ENCODE data around the gene TMEM201.

Gene TMEM201

GRCh38 chr1:9580942-9581341 lies 7.8 kb upstream of the TMEM201 start:
- DNase-seq (ENCODE audit: low spot score): no peak

GRCh38 chr1:9586147-9586766 lies 2.5 kb upstream of the TMEM201 start:
- DNase-seq (ENCODE audit: low spot score): no peak

- no peak for DNase-seq (ENCODE audit: low spot score)
Observed at GRCh38 chr1:9589144-9589718, 520 bp downstream of the TMEM201 start.

- no peak for DNase-seq (ENCODE audit: low spot score)
Observed at GRCh38 chr1:9589719-9590157, 1.0 kb downstream of the TMEM201 start.

GRCh38 chr1:9590201-9590600 lies 1.5 kb downstream of the TMEM201 start:
- DNase-seq (ENCODE audit: low spot score): no peak

GRCh38 chr1:9590945-9591668 lies 2.4 kb downstream of the TMEM201 start:
- DNase-seq (ENCODE audit: low spot score): no peak

GRCh38 chr1:9591669-9592509 lies 3.2 kb downstream of the TMEM201 start:
- DNase-seq (ENCODE audit: low spot score): no peak

- DNase-seq (ENCODE audit: low spot score): no peak
Observed at GRCh38 chr1:9592510-9593075, 3.9 kb downstream of the TMEM201 start.

GRCh38 chr1:9593147-9593491 lies 4.4 kb downstream of the TMEM201 start:
- DNase-seq (ENCODE audit: low spot score): no peak

GRCh38 chr1:9593492-9594465 lies 5.1 kb downstream of the TMEM201 start:
- DNase-seq (ENCODE audit: low spot score): peak; percentile 69

GRCh38 chr1:9594471-9595155 lies 5.9 kb downstream of the TMEM201 start:
- no peak for DNase-seq (ENCODE audit: low spot score)

GRCh38 chr1:9595156-9595967 lies 6.7 kb downstream of the TMEM201 start:
- DNase-seq (ENCODE audit: low spot score): no peak

GRCh38 chr1:9595968-9596340 lies 7.2 kb downstream of the TMEM201 start:
- no peak for DNase-seq (ENCODE audit: low spot score)

- DNase-seq (ENCODE audit: low spot score): no peak
Observed at GRCh38 chr1:9596415-9597123, 7.9 kb downstream of the TMEM201 start.

GRCh38 chr1:9597361-9598315 lies 8.9 kb downstream of the TMEM201 start:
- DNase-seq (ENCODE audit: low spot score): no peak

GRCh38 chr1:9598316-9598700 lies 9.6 kb downstream of the TMEM201 start:
- no peak for DNase-seq (ENCODE audit: low spot score)

- no peak for DNase-seq (ENCODE audit: low spot score)
Observed at GRCh38 chr1:9599741-9600140, 11.0 kb downstream of the TMEM201 start.
